Activated CD4-positive, alpha-beta memory T cell treated with anti-CD3 and anti-CD28 coated beads, Interleukin-2, amount 10 ng/mL, durations not matched to agents 7 days and 5 days (primary cell): ENCODE results near the gene RNU7-1. TPM values are rescaled to one million over a fixed set of nuclear protein-coding genes. Genes with fewer than 3 reads are reported as not detected.

ENCODE experiments used
- CTCF ChIA-PET: fragments of 350-600 bp; sonication (Branson Sonifier 250); formaldehyde crosslinking; loops from one replicate; lab custom pipeline; 2021; ENCODE audit warnings: antibody characterized with exemption, inconsistent platforms; lab: Charles Lee
- POLR2A ChIA-PET: fragments of 350-600 bp; sonication (Branson Sonifier 250); formaldehyde crosslinking; loops from one replicate; lab custom pipeline; 2021; ENCODE audit warnings: antibody characterized with exemption; lab: Charles Lee
- DNase-seq: peaks from one replicate; pipeline ENCODE4 v3.0.0-alpha.2; 2020
- H3K27ac Mint-ChIP-seq: one replicate; pipeline ENCODE4 v1.8.0; 2021; ENCODE audit warnings: mild to moderate bottlenecking, mixed read lengths
- H3K27me3 Mint-ChIP-seq: one replicate; pipeline ENCODE4 v1.8.0; 2021; ENCODE audit warnings: mixed read lengths
- H3K36me3 Mint-ChIP-seq: one replicate; pipeline ENCODE4 v1.8.0; 2021; ENCODE audit warnings: low read depth, mixed read lengths
- H3K4me1 Mint-ChIP-seq: one replicate; pipeline ENCODE4 v1.8.0; 2021; ENCODE audit warnings: mixed read lengths
- H3K4me3 Mint-ChIP-seq: one replicate; pipeline ENCODE4 v1.8.0; 2021; ENCODE audit warnings: mild to moderate bottlenecking, mixed read lengths
- H3K9me3 Mint-ChIP-seq: one replicate; pipeline ENCODE4 v1.8.0; 2021; ENCODE audit warnings: mixed read lengths
- total RNA-seq, 2 experiments: library from RNA; stranded (reverse); gene quantifications; one replicate each; pipeline ENCODE4 v1.2.3, GENCODE V29; 2021

The RNU7-1 gene
- total RNA-seq, 2 experiments from 2014 or later = not detected

GRCh38 chr12:6963791-6964413 is 20.3 kb downstream of the RNU7-1 start:
- no peaks in the 10 kb centered on the region for H3K27me3 Mint-ChIP-seq
- ChIA-PET CTCF (interaction anchor here (0.9 to 12.2 kb wide), 11 partner anchors 16 to 149 kb away, joined by 3 to 465 read pairs (median 6); partner anchors contain the start of genes C12orf57, C1RL, LRRC23 and PTPN6), POLR2A (interaction anchor here (0.9 to 13.2 kb wide), 15 partner anchors 10 to 144 kb away, joined by 3 to 1188 read pairs (median 4); partner anchors contain the start of genes ATN1, C12orf57, CDCA3 and LPCAT3)
- H3K9me3 Mint-ChIP-seq = no peaks in the 10 kb centered on the region
- peak overlapping the region; percentile 83 for H3K27ac Mint-ChIP-seq
- DNase-seq = no peak
- no peak overlapping the region for H3K4me3 Mint-ChIP-seq
- H3K4me1 Mint-ChIP-seq = peaks cover 84% of the 10 kb centered on the region
- H3K36me3 Mint-ChIP-seq = peaks cover 65% of the 10 kb centered on the region

GRCh38 chr12:6964605-6965025 is 21.0 kb downstream of the RNU7-1 start:
- Mint-ChIP-seq H3K4me1 (peaks cover 83% of the 10 kb centered on the region), H3K9me3 (no peaks in the 10 kb centered on the region), H3K27ac (peak overlapping the region; percentile 83), H3K36me3 (peaks cover 64% of the 10 kb centered on the region), H3K4me3 (no peak overlapping the region), H3K27me3 (no peaks in the 10 kb centered on the region)
- DNase-seq = no peak
- ChIA-PET POLR2A (interaction anchor here (0.9 to 13.2 kb wide), 17 partner anchors 10 to 144 kb away, joined by 3 to 1188 read pairs (median 4); partner anchors contain the start of genes ATN1, C12orf57, CDCA3 and LPCAT3), CTCF (interaction anchor here (0.9 to 12.2 kb wide), 14 partner anchors 10 to 499 kb away, joined by 3 to 465 read pairs (median 4); partner anchors contain the start of genes C12orf57, C1RL, LRRC23 and PTPN6)

GRCh38 chr12:6965026-6965661 is 21.5 kb downstream of the RNU7-1 start:
- no peaks in the 10 kb centered on the region for H3K9me3 Mint-ChIP-seq
- CTCF ChIA-PET = interaction anchor here (0.9 to 12.2 kb wide), 14 partner anchors 10 to 500 kb away, joined by 3 to 465 read pairs (median 4); partner anchors contain the start of genes C12orf57, C1RL, LRRC23 and PTPN6
- no peaks in the 10 kb centered on the region for H3K27me3 Mint-ChIP-seq
- H3K27ac Mint-ChIP-seq = peak overlapping the region; percentile 83
- H3K36me3 Mint-ChIP-seq = peaks cover 64% of the 10 kb centered on the region
- DNase-seq = peak; percentile 89
- H3K4me1 Mint-ChIP-seq = peaks cover 79% of the 10 kb centered on the region
- POLR2A ChIA-PET = interaction anchor here (1.0 to 13.2 kb wide), 17 partner anchors 9 to 143 kb away, joined by 3 to 1188 read pairs (median 4); partner anchors contain the start of genes ATN1, C12orf57, CDCA3 and LPCAT3
- H3K4me3 Mint-ChIP-seq = no peak overlapping the region

GRCh38 chr12:6965714-6966113 is 22.1 kb downstream of the RNU7-1 start:
- peaks cover 74% of the 10 kb centered on the region for H3K4me1 Mint-ChIP-seq
- H3K27me3 Mint-ChIP-seq = no peaks in the 10 kb centered on the region
- CTCF ChIA-PET = interaction anchor here (1.1 to 12.2 kb wide), 6 partner anchors 18 to 146 kb away, joined by 3 to 465 read pairs (median 5); partner anchors contain the start of genes C12orf57, C1RL, PTPN6 and RNU7-1
- peaks cover 62% of the 10 kb centered on the region for H3K36me3 Mint-ChIP-seq
- no peak for DNase-seq
- H3K9me3 Mint-ChIP-seq = no peaks in the 10 kb centered on the region
- peak overlapping the region; percentile 83 for H3K27ac Mint-ChIP-seq
- POLR2A ChIA-PET = interaction anchor here (1.3 to 13.2 kb wide), 4 partner anchors 11 to 41 kb away, joined by 3 to 1188 read pairs (median 4); partner anchors contain the start of genes C12orf57, PTPN6 and RNU7-1
- no peak overlapping the region for H3K4me3 Mint-ChIP-seq

- no peak for DNase-seq
- Mint-ChIP-seq H3K36me3 (peaks cover 58% of the 10 kb centered on the region), H3K9me3 (no peaks in the 10 kb centered on the region), H3K27me3 (no peaks in the 10 kb centered on the region), H3K4me1 (peaks cover 71% of the 10 kb centered on the region), H3K4me3 (no peak overlapping the region), H3K27ac (peak overlapping the region; percentile 63)
- CTCF ChIA-PET = interaction anchor here (1.1 to 12.2 kb wide), 5 partner anchors 18 to 145 kb away, joined by 3 to 465 read pairs (median 4); partner anchors contain the start of genes C12orf57, PTPN6, RNU7-1 and SPSB2
- POLR2A ChIA-PET = interaction anchor here (1.3 to 13.2 kb wide), 4 partner anchors 12 to 41 kb away, joined by 3 to 1188 read pairs (median 4); partner anchors contain the start of genes C12orf57, PTPN6 and RNU7-1
Observed at GRCh38 chr12:6966351-6966750, 22.7 kb downstream of the RNU7-1 start.

GRCh38 chr12:6967651-6968100 is 24.1 kb downstream of the RNU7-1 start:
- CTCF ChIA-PET = interaction anchor here (0.5 to 2.7 kb wide), 8 partner anchors 8 to 145 kb away, joined by 3 to 42 read pairs (median 6); partner anchors contain the start of genes C12orf57, C1RL, PTPN6 and RNU7-1
- no peak for DNase-seq
- POLR2A ChIA-PET = interaction anchor here (2.0 to 4.2 kb wide), 6 partner anchors 10 to 140 kb away, joined by 7 to 118 read pairs (median 24); partner anchors contain the start of genes C12orf57, PTPN6 and RNU7-1
- Mint-ChIP-seq H3K9me3 (no peaks in the 10 kb centered on the region), H3K36me3 (peaks cover 57% of the 10 kb centered on the region), H3K4me1 (peaks cover 71% of the 10 kb centered on the region), H3K27me3 (no peaks in the 10 kb centered on the region), H3K4me3 (no peak overlapping the region), H3K27ac (peak overlapping the region; percentile 40)

- DNase-seq = no peak
- ChIA-PET POLR2A (interaction anchor here (1.0 to 4.2 kb wide), 10 partner anchors 11 to 179 kb away, joined by 3 to 118 read pairs (median 12); partner anchors contain the start of genes C12orf57, CD4, LPCAT3 and PTPN6), CTCF (interaction anchor here (0.9 to 2.7 kb wide), 11 partner anchors 9 to 144 kb away, joined by 3 to 42 read pairs (median 7); partner anchors contain the start of genes C12orf57, C1RL, PTPN6 and RNU7-1)
- Mint-ChIP-seq H3K36me3 (peaks cover 61% of the 10 kb centered on the region), H3K9me3 (no peaks in the 10 kb centered on the region), H3K27me3 (no peaks in the 10 kb centered on the region), H3K4me1 (peaks cover 73% of the 10 kb centered on the region), H3K27ac (peak overlapping the region; percentile 100), H3K4me3 (peak overlapping the region; percentile 100)
Observed at GRCh38 chr12:6968426-6968825, 24.8 kb downstream of the RNU7-1 start.

GRCh38 chr12:6970096-6970527 is 26.5 kb downstream of the RNU7-1 start:
- Mint-ChIP-seq H3K27ac (peak overlapping the region; percentile 100), H3K36me3 (peaks cover 70% of the 10 kb centered on the region), H3K4me1 (peaks cover 70% of the 10 kb centered on the region), H3K9me3 (no peaks in the 10 kb centered on the region), H3K27me3 (no peaks in the 10 kb centered on the region), H3K4me3 (peak overlapping the region; percentile 100)
- DNase-seq = no peak
- ChIA-PET POLR2A (interaction anchor here (0.8 to 4.2 kb wide), 10 partner anchors 9 to 138 kb away, joined by 3 to 118 read pairs (median 6); partner anchors contain the start of genes C12orf57, PTPN6 and RNU7-1), CTCF (interaction anchor here (0.8 to 2.7 kb wide), 4 partner anchors 9 to 32 kb away, joined by 3 to 11 read pairs (median 7); partner anchors contain the start of gene PTPN6)

- Mint-ChIP-seq H3K27ac (no peak overlapping the region), H3K9me3 (no peaks in the 10 kb centered on the region), H3K36me3 (peaks cover 72% of the 10 kb centered on the region), H3K4me3 (no peak overlapping the region), H3K4me1 (peaks cover 47% of the 10 kb centered on the region), H3K27me3 (no peaks in the 10 kb centered on the region)
- POLR2A ChIA-PET = interaction anchor here (1.2 to 2.0 kb wide), 6 partner anchors 10 to 134 kb away, joined by 3 to 16 read pairs (median 5); partner anchors contain the start of genes C12orf57 and RNU7-1
- CTCF ChIA-PET = interaction anchor here (1.3 to 1.8 kb wide), 3 partner anchors 9 to 139 kb away, joined by 3 to 6 read pairs (median 5); no protein-coding TSS in a partner anchor
- no peak for DNase-seq
Observed at GRCh38 chr12:6974180-6974579, 30.6 kb downstream of the RNU7-1 start.

- H3K4me1 Mint-ChIP-seq = peaks cover 42% of the 10 kb centered on the region
- H3K4me3 Mint-ChIP-seq = no peak overlapping the region
- H3K36me3 Mint-ChIP-seq = peaks cover 69% of the 10 kb centered on the region
- H3K27ac Mint-ChIP-seq = no peak overlapping the region
- ChIA-PET POLR2A (interaction anchor here (1.1 to 2.0 kb wide), 6 partner anchors 11 to 133 kb away, joined by 3 to 16 read pairs (median 5); partner anchors contain the start of genes C12orf57 and RNU7-1), CTCF (interaction anchor here (0.6 to 1.8 kb wide), 7 partner anchors 11 to 665 kb away, joined by 3 to 6 read pairs (median 3); partner anchors contain the start of genes ENO2 and LPCAT3)
- H3K27me3 Mint-ChIP-seq = no peaks in the 10 kb centered on the region
- no peak for DNase-seq
- H3K9me3 Mint-ChIP-seq = no peaks in the 10 kb centered on the region
Observed at GRCh38 chr12:6975297-6976032, 31.8 kb downstream of the RNU7-1 start.

- no peak for DNase-seq
- H3K36me3 Mint-ChIP-seq = peaks cover 75% of the 10 kb centered on the region
- no peaks in the 10 kb centered on the region for H3K27me3 Mint-ChIP-seq
- H3K4me3 Mint-ChIP-seq = no peak overlapping the region
- no peak overlapping the region for H3K27ac Mint-ChIP-seq
- no peaks in the 10 kb centered on the region for H3K9me3 Mint-ChIP-seq
- ChIA-PET CTCF (interaction anchor here (0.8 kb wide), 1 partner anchor 33 kb away, joined by 3 read pairs; the partner anchor contains the start of gene C12orf57), POLR2A (interaction anchor here (0.7 to 2.3 kb wide), 3 partner anchors 11 to 34 kb away, joined by 3 to 8 read pairs (median 4); partner anchors contain the start of genes C12orf57 and RNU7-1)
- H3K4me1 Mint-ChIP-seq = peaks cover 25% of the 10 kb centered on the region
Observed at GRCh38 chr12:6977653-6978052, 34.0 kb downstream of the RNU7-1 start.
